Right cardiac atrium (tissue), 5 donors: ENCODE results near the gene TMED1. TPM values are rescaled to one million over a fixed set of nuclear protein-coding genes. Genes with fewer than 3 reads are reported as not detected.
A peak's percentile ranks its signal among the peaks of the same experiment; 100 is the strongest.
"Not testable (repeated sequence)": the region's sequence is repeated elsewhere in the genome, so short reads cannot be mapped to it uniquely, and the experiment has no call there.

Experiments used
- ATAC-seq, 2 donors: fragments of 200-7000 bp; cut with Tn5 transposase; one replicate each; pipeline versions ENCODE4 v1.8.0 to v1.9.1; 2020; ENCODE audit warnings: moderate library complexity in 2 of 2, mild to moderate bottlenecking in 1 of 2
- DNase-seq, 3 donors: peaks; one replicate each; pipeline ENCODE4 v3.0.0-alpha.2; 2020
- H3K27ac ChIP-seq: one replicate; pipeline ENCODE4 v1.5.1; 2013; ENCODE audit warnings: mild to moderate bottlenecking, low read length, control low read depth, moderate library complexity
- H3K27me3 ChIP-seq: one replicate; pipeline ENCODE4 v1.6.1; 2013; ENCODE audit not compliant: control insufficient read depth, insufficient read depth
- H3K4me1 ChIP-seq: one replicate; pipeline ENCODE4 v1.6.1; 2013; ENCODE audit warnings: low read length; ENCODE audit not compliant: control insufficient read depth, insufficient read depth
- H3K4me3 ChIP-seq: one replicate; pipeline ENCODE4 v1.5.1; 2013; ENCODE audit warnings: low read length, control low read depth
- H3K9me3 ChIP-seq: one replicate; pipeline ENCODE4 v1.6.1; 2013; ENCODE audit warnings: low read length; ENCODE audit not compliant: control insufficient read depth
- WGBS: extraction: QIAGEN DNeasy Blood & Tissue Kit; methylation state at CpG from one replicate; pipeline ENCODE4 v1.1.7; 2013; 5-methylcytosine and 5-hydroxymethylcytosine counted together
- intact Hi-C, 4 donors: fragments of 100-400 bp; cut with DNase I; formaldehyde crosslinking; loops; one replicate each; pipeline versions ENCODE4 v1.11.0 to v1.14.0; 2022 to 2023
- polyA plus RNA-seq: library from polyadenylated mRNA; stranded (reverse); fragments of 200-250 nt; gene quantifications from one replicate; pipeline ENCODE4 v1.2.3, GENCODE V29; 2013
- total RNA-seq, 4 donors: library from RNA; stranded (reverse); fragmentation: NEBNext Ultra II Directional; extraction: Animal tissue kit (Norgen Biotek cat#: 25700); gene quantifications; one replicate each; pipeline ENCODE4 v1.2.1, GENCODE V29; 2021
- donor health status: healthy with polysubstance abuse.
- donor health status: DM: no; HTN: yes; CAD: no.
- donor health status: DM: no; HTN: no; CAD: no.
- donor health status: DM: no; HTN: yes; CAD: no; lungs with severe emphysema.
- donor health status: DM: yes; HTN: yes; CAD: no.

The TMED1 gene
- total and polyA plus RNA-seq, 5 donors = 24.6 to 43.4 (median 28.7) TPM

- H3K9me3 ChIP-seq = no peaks in the 10 kb centered on the region
- intact Hi-C loops = no loop called here
- 87% methylated on average over 2 of the region's 2 CpGs for WGBS
- H3K4me1 ChIP-seq = no peaks in the 10 kb centered on the region
- DNase-seq = no peak
- H3K27me3 ChIP-seq = no peaks in the 10 kb centered on the region
- no peak for ATAC-seq
- H3K4me3 ChIP-seq = no peak overlapping the region
- H3K27ac ChIP-seq = no peak overlapping the region
Measured at GRCh38 chr19:10846500-10847202, 10.6 kb upstream of the TMED1 start.

DNA sequence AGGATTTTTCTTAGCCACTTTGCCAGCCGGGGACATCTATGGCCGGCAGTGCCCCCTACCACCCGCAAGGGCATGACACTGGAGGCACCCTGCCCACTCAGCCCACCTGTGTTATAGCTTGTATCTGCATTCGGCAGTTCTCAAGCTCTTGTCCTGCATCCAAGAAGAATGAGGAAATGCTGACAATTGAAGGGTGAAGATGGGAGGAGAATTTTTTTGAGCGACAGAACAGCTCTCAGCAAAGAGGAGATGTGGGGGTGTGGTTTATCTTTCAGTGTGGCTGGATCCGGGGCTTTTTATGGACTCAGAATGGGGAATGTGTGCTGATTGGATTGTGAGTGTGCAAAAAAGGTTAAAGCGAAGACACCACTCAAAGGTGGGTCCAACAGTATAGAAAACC is 6.8 kb upstream of the TMED1 start:
- no peak overlapping the region for H3K4me3 ChIP-seq
- H3K4me1 ChIP-seq = no peaks in the 10 kb centered on the region
- 83% methylated on average over 7 of the region's 7 CpGs for WGBS
- H3K27ac ChIP-seq = no peak overlapping the region
- DNase-seq (no peak), ATAC-seq (no peak)
- intact Hi-C loops = no loop called here
- H3K9me3 ChIP-seq = no peaks in the 10 kb centered on the region
- H3K27me3 ChIP-seq = no peaks in the 10 kb centered on the region

DNA sequence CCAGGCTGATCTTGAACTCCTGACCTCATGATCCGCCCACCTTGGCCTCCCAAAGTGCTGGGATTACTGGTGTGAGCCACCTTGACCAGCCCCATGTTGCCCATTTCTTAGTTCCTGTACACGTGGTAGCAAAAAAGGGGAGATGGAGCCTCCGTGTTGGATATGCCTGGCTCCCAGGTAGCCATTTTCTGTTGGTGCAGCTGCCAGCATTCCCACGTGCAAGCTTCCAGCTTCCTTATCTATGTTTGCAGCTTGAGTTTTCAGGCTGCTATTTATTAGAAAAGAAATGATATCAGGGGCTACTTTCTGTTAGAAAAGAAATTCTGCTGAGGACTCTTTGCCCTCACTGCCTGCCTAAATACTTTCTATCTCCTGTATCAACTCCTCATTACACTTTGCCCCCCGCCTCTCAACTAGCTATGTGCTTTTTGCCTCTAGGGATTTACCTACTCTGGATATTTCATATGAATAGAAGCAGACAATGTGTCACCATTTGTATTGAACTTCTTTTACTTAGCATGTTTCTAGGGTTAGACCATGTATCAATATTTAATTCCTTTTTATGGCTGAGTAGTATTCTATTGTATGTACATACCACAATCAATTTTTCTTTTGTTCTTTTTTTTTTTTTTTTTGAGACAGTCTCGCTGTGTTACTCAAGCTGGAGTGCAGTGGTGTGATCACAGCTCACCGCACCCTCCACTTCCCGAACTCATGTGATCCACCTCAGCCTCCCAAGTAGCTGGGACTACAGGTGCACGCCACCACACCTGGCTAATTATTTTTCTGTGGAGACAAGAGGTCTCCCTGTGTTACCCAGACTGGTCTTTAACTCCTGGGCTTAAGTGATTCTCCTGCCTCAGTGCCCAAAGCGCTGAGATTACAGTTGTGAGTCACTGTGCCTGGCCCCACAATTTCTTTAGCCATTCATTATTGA is 3.4 kb upstream of the TMED1 start:
- intact Hi-C loops = no loop called here
- H3K4me1 ChIP-seq = peaks cover 3% of the 10 kb centered on the region
- H3K4me3 ChIP-seq = no peak overlapping the region
- ATAC-seq = no peak
- no peaks in the 10 kb centered on the region for H3K9me3 ChIP-seq
- DNase-seq = no peak
- no peaks in the 10 kb centered on the region for H3K27me3 ChIP-seq
- H3K27ac ChIP-seq = no peak overlapping the region
- 78% methylated on average over 10 of the region's 10 CpGs for WGBS

DNA sequence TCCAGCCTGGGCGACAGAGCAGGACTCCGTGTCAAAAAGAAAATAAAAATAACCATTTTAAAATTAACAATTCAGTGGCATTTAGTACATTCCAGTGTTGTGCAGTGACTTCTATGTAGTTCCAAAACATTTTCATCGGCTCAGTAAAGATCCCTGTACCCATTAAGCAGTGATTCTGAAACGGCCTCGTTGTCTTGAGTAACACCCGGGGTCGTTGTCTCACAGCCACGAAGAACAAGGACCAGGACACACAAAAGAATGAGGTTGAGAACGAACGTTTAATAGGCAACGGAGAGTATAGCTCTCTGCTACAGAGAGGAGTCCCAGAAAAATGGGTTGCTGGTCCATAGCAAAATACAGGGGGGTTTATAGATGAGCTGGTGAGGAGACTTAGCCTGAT is 2.4 kb upstream of the TMED1 start:
- WGBS = 88% methylated on average over 11 of the region's 11 CpGs
- no peak overlapping the region for H3K27ac ChIP-seq
- H3K27me3 ChIP-seq = no peaks in the 10 kb centered on the region
- no peaks in the 10 kb centered on the region for H3K9me3 ChIP-seq
- intact Hi-C loops = no loop called here
- no peak for DNase-seq
- no peak overlapping the region for H3K4me3 ChIP-seq
- peaks cover 3% of the 10 kb centered on the region for H3K4me1 ChIP-seq
- ATAC-seq = no peak

- H3K27ac ChIP-seq, H3K9me3 ChIP-seq, ATAC-seq, H3K4me1 ChIP-seq, DNase-seq, intact Hi-C loops, H3K4me3 ChIP-seq, H3K27me3 ChIP-seq: not testable (repeated sequence)
- WGBS = 95% methylated on average over 7 of the region's 7 CpGs
Measured at GRCh38 chr19:10837649-10838048, 1.6 kb upstream of the TMED1 start.

GRCh38 chr19:10836479-10837330 is 693 bp upstream of the TMED1 start:
- Histone ChIP-seq H3K4me3 (peak overlapping the region; percentile 47), H3K27me3 (no peaks in the 10 kb centered on the region), H3K27ac (peak overlapping the region; percentile 74), H3K9me3 (no peaks in the 10 kb centered on the region), H3K4me1 (peaks cover 3% of the 10 kb centered on the region)
- DNase-seq (peak; percentile 89 to 94 (median 94)), ATAC-seq (peak; percentile 42 to 59)
- 31% methylated on average over 38 of the region's 38 CpGs for whole genome bisulfite sequencing
- intact Hi-C loops = no loop called here

DNA sequence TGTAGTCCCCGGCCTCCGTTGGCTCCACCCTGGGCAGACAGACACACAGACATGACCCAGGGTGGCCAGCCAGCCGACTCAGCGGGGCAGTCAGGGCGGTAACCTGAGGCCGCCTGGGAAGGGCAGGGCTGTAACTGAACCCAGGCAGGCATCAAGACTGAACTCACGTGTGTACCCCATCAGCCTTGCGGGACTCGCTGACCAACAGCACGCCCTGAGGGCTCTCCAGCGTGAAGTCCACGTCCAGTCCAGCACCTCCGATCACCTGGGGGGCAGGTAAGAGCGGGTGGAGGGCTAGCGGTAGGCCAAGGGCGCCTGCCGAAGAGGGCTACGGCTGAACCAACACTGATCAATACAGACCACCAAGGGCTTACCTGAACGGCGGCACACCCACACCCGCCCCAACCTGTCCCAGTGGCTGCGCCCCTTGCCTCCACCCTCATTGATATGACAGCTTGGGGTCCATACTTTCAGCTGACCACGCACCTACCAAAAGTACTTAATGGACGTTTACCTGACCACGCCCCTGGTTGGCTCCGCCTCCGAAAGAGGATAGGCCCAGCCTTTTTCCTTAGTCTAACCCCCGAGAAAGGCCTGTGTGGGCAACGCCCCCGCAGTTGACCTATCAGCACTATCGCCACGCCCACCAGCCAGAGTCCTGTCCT is 791 bp downstream of the TMED1 start:
- Histone ChIP-seq H3K9me3 (no peaks in the 10 kb centered on the region), H3K27ac (peak overlapping the region; percentile 39), H3K27me3 (no peaks in the 10 kb centered on the region), H3K4me3 (no peak overlapping the region), H3K4me1 (peaks cover 3% of the 10 kb centered on the region)
- intact Hi-C loops = loop anchor here in 1 of 4 donors (2.0 kb wide), 1 partner anchor 36 kb away; the partner anchor contains the start of gene CARM1
- 54% methylated on average over 32 of the region's 32 CpGs for WGBS
- ATAC-seq (peak; percentile 2 to 3), DNase-seq (no peak)

- Histone ChIP-seq H3K4me3 (no peak overlapping the region), H3K27me3 (no peaks in the 10 kb centered on the region), H3K4me1 (peaks cover 3% of the 10 kb centered on the region), H3K27ac (no peak overlapping the region), H3K9me3 (no peaks in the 10 kb centered on the region)
- ATAC-seq (no peak), DNase-seq (no peak)
- WGBS = 76% methylated on average over 20 of the region's 20 CpGs
- intact Hi-C loops = no loop called here
Measured at GRCh38 chr19:10832939-10833296, 3.1 kb downstream of the TMED1 start.

DNA sequence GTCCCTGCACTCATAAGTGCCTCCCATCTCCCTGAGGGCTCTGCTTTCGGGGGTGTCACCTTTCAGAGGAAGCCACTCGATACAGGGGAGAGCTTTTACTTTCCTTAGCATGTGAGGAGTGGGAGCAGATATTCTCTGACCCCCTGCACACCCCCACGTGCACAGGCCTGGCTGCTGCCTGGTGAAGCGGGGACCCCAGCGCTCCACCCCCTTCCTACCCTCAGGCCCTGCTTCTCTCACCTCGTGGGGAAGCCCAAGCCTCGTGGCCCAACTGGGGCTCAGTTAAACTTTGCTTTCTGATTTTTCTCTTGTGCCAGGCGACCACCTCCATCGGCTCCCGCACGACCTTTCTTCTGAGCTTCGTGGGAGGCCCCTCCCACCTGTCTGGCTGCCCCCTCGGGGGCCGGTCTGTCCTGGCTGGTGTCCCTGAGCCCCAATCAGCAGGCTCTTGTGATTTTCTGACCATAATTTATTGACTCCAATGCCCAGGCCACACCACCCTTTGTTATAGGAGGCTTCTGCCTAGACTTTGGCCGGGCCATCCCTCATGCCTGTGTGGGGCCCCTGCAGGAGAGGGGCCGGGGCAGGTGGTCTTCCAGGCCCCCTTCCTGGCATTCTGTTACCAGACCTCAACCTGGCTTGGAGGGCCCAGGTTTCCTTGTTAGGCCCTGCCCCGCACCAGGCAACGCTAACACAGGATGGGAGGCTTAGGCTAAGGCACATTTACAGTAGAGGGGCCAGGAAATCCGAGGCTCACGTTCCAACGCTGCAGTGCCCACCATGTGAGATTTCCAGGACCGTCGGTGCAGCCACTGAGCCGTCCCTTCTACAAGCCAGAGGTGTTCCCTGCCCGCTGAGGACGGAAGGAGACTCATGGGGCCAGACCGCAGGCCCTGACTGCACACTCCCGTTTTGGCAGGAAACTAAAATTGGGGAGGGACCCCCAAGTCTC is 3.7 kb downstream of the TMED1 start:
- H3K9me3 ChIP-seq = no peaks in the 10 kb centered on the region
- no peak overlapping the region for H3K27ac ChIP-seq
- ATAC-seq (no peak), DNase-seq (no peak)
- no peak overlapping the region for H3K4me3 ChIP-seq
- H3K4me1 ChIP-seq = peaks cover 3% of the 10 kb centered on the region
- intact Hi-C loops = no loop called here
- WGBS = 76% methylated on average over 28 of the region's 28 CpGs
- H3K27me3 ChIP-seq = no peaks in the 10 kb centered on the region
